Skeletal muscle satellite cell (primary cell): ENCODE data around the gene CLEC1B. TPM values are rescaled to one million over a fixed set of nuclear protein-coding genes. Genes with fewer than 3 reads are reported as not detected.
A peak's percentile ranks its signal among the peaks of the same experiment; 100 is the strongest.
"Not testable (repeated sequence)": the region's sequence is repeated elsewhere in the genome, so short reads cannot be mapped to it uniquely, and the experiment has no call there.

ENCODE experiments used
- H3K27me3 ChIP-seq: 2 replicates; pipeline ENCODE4 v1.7.0; 2013; ENCODE audit warnings: low read length; ENCODE audit not compliant: control insufficient read depth, insufficient read depth
- H3K36me3 ChIP-seq: 2 replicates; pipeline ENCODE4 v1.7.0; 2013; ENCODE audit warnings: mild to moderate bottlenecking, control low read depth, low read length; ENCODE audit not compliant: insufficient read depth
- H3K4me1 ChIP-seq: 2 replicates; pipeline ENCODE4 v1.7.0; 2013; ENCODE audit warnings: low read length; ENCODE audit not compliant: control insufficient read depth, insufficient read depth
- H3K4me2 ChIP-seq: 2 replicates; pipeline ENCODE4 v1.7.0; 2013; ENCODE audit warnings: mild to moderate bottlenecking, low read length
- H3K4me3 ChIP-seq: 2 replicates; pipeline ENCODE4 v1.7.0; 2013; ENCODE audit warnings: low read length
- H3K9ac ChIP-seq: 2 replicates; pipeline ENCODE4 v1.7.0; 2013; ENCODE audit warnings: mild to moderate bottlenecking, low read depth, low read length, moderate library complexity
- H3K9me3 ChIP-seq: replicated peaks from 2 replicates; pipeline ENCODE4 v1.7.0; 2013; ENCODE audit warnings: mild to moderate bottlenecking, control low read depth, low read length
- total RNA-seq: library from RNA; depleted of rRNA; stranded (reverse); fragments of >200 nt; gene quantifications from 2 replicates; pipeline ENCODE4 v1.2.3, GENCODE V29; 2012; rRNA removed

The CLEC1B gene
- total RNA-seq = not detected in 2 replicates

DNA sequence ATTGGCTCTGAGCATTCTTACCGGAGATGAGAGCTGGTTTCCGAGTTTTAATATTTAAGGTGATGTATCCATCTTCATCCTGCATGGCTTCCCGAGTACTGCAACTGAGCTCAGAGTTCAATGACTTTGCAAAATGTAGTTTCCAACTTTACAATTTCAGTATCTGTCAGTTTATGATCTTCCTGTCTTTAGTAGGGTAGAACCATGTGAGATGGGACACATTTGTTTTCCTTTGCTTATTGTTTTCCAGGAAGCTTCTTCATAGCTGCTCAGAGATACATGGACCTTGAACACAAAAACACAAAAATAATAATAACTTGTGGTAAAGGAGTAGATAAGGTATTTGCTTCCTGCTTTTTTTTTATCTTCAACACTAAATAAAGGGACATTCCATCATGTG lies at the start of gene CLEC1B:
TSS of gene CLEC1B (minus strand) at position 106 of the 400 bp plus-strand sequence. CDS start at position 85, 21 bp downstream.
- H3K4me2 ChIP-seq = no peak within 1 kb of the TSS
- no peaks in the 10 kb centered on the region for H3K27me3 ChIP-seq
- no peaks in the 10 kb centered on the region for H3K36me3 ChIP-seq
- no peak within 1 kb of the TSS for H3K4me3 ChIP-seq
- H3K4me1 ChIP-seq = no peaks in the 10 kb centered on the region
- no peak within 1 kb of the TSS for H3K9ac ChIP-seq
- no peaks in the 10 kb centered on the region for H3K9me3 ChIP-seq

DNA sequence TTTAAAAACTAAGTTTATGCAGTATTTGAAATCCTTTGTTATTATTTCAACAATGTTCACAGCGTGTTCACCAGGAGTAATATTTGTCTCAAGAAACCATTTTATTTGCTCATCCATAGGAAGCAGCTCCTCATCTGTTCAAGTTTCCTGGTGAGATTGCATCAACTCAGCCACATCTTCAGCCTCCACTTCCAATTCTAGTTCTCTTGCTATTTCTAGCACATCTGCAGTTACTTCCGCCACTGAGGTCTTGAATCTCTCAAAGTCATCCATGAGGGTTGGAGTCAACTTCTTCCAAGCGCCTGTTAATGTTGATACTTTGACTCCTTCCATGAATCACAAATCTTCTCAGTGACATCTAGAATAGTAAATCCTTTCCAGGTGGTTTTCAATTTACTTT lies 49.6 kb upstream of the CLEC1B start:
- Histone ChIP-seq H3K4me2 (no peak overlapping the region), H3K9ac (no peak overlapping the region), H3K36me3 (no peaks in the 10 kb centered on the region), H3K27me3 (no peaks in the 10 kb centered on the region), H3K4me3 (no peak overlapping the region), H3K4me1 (no peaks in the 10 kb centered on the region), H3K9me3 (no peaks in the 10 kb centered on the region)

DNA sequence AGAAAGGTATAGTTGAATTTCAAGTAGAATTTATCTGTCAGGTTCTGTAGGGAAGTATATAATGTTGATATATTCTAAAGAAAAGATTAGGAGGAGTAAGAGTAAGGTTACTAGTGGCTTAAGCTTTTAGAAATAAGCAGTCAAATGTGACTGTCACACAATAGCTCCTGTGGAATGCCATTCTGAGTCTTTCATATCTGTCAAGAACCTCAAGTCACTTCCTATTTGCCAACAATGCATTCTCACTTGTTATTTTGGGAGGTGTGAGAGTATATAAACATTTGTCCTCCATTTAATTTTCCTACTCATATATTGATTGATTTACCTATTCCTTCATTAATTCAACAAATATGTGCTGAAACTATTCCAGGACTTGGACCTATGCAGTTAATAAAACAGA lies 43.2 kb upstream of the CLEC1B start:
- H3K4me3 ChIP-seq = no peak overlapping the region
- peaks cover 7% of the 10 kb centered on the region for H3K27me3 ChIP-seq
- H3K4me1 ChIP-seq = no peaks in the 10 kb centered on the region
- no peaks in the 10 kb centered on the region for H3K36me3 ChIP-seq
- H3K4me2 ChIP-seq = no peak overlapping the region
- no peak overlapping the region for H3K9ac ChIP-seq
- H3K9me3 ChIP-seq = no peaks in the 10 kb centered on the region

DNA sequence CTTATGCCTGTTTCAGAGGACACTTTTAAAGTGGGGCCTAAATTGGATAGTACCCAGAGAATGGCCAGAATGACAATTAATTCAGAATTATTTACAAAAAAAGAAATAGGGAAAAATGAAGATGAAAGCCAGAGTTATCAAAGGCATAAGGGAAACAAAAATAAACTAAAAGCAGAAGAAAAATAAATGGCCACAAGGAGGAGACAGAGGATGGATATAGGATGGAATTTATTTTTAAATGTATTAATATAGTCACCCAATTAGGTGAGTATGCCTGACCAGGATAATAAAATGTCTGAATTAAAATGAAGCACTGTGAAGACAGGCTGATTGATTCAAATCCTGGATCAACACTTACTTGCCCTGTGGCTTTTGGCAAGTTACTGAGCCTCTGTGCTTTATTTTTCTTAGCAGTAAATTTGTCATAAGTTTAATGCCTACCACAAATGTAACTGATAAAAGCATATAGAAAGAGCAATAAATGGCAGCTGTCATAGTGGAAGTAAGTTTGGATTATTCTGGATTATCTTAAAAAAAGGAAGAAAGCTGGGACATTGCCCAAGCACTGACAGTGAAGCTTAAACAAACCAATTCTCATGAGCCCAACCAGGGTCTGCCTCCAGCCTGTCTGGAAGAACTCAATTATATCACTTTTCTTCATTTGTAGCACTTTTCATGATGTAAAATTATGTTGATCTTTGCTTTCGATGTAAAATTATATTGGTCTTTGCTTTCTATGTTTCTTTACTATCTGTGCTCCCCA lies 35.0 kb upstream of the CLEC1B start:
- no peaks in the 10 kb centered on the region for H3K27me3 ChIP-seq
- H3K4me2 ChIP-seq = no peak overlapping the region
- no peaks in the 10 kb centered on the region for H3K36me3 ChIP-seq
- H3K4me1 ChIP-seq = peaks cover 12% of the 10 kb centered on the region
- H3K9me3 ChIP-seq = no peaks in the 10 kb centered on the region
- no peak overlapping the region for H3K9ac ChIP-seq
- H3K4me3 ChIP-seq = no peak overlapping the region

DNA sequence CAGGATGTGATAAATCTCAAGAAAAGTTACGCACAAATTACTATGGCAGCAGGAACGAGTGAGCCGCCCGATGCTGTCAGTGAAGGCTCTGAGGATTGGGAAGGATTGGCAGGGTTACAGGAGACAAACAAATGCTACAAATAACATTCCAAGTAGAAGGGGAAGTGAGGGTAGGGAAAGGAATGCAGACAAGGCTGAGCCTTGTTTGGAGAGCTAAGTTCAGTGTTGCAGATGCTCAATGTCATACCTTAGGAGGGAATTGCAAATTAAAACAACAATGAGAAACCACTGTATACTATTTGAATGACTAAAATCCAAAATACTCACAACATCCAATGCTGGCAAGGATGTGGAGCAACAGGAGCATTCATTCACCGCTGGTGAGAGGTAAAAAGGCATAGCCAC lies 32.9 kb upstream of the CLEC1B start:
- Histone ChIP-seq H3K4me1 (peaks cover 26% of the 10 kb centered on the region), H3K9ac (no peak overlapping the region)

DNA sequence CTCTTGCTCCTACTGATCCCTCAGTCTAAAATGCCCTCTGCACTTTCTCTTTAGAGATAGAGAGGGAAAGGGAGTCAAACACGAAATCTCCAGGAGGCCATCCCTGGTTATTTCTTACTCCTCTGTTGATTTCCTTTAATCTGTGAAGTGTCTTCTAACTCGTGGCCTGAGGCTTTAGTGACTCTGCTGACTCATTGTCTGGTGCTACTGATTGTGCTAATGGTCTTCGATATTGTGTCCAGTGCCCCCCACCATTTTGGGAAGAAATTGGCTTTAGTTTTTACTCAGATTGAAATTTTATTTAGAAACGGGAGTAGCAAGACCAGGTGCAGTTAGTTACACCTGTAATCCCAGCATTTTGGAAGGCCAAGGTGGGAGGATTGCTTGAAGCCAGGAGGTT lies 32.4 kb upstream of the CLEC1B start:
- Histone ChIP-seq H3K4me1 (peaks cover 26% of the 10 kb centered on the region), H3K4me3 (no peak overlapping the region), H3K36me3 (no peaks in the 10 kb centered on the region), H3K27me3 (no peaks in the 10 kb centered on the region), H3K4me2 (no peak overlapping the region), H3K9me3 (no peaks in the 10 kb centered on the region), H3K9ac (no peak overlapping the region)

More for the DNA sequence above, 32.9 kb upstream of the CLEC1B start:
- Histone ChIP-seq H3K9me3 (no peaks in the 10 kb centered on the region), H3K4me2 (no peak overlapping the region), H3K27me3 (no peaks in the 10 kb centered on the region), H3K36me3 (no peaks in the 10 kb centered on the region), H3K4me3 (no peak overlapping the region)

DNA sequence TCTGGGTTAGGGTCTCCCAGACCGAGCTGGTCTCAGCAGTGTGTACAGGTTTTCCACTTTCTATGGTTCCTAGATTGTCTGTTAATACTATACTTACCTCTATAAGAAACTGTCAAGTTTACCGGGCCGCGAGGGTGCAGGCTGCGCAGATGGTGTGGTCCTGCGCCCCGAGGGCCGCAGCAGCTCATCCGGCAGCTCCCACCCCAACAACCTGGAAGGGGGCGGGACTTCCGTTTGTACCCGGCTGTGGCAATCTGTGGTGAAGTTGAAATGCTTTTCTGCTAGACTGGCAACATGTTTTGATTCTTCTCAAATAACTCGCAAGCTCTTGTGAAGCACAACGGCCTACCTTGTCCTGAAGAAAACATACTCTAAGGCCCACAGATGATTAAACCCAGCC lies 31.5 kb upstream of the CLEC1B start, which contains the start of gene CLEC9A:
TSS of gene CLEC9A (plus strand) at position 237 of the 400 bp plus-strand sequence. CDS start 22,006 bp downstream, outside the sequence.
- H3K9ac ChIP-seq = no peak within 1 kb of the TSS

DNA sequence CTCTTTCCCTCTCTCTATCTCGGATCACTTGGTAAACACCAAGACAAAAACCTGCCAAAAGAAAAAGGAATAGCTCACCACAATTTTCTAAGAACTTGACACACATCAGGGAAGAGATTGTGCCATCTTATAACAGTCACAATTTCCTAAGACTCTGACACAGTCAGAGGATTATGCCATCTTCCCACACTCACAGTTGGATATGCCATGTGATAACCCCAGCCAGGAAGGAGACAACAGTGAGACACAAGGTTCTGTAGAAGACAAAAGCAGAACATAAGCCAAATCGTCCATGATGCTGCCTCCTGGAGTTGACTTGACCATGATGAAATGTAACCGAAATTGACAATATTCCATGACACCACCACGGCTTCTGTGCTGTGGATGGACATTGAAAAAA lies 28.8 kb upstream of the CLEC1B start:
- H3K27me3 ChIP-seq = no peaks in the 10 kb centered on the region
- H3K4me2 ChIP-seq = peak overlapping the region; percentile 30
- H3K4me3 ChIP-seq = no peak overlapping the region
- no peaks in the 10 kb centered on the region for H3K9me3 ChIP-seq
- H3K4me1 ChIP-seq = peaks cover 26% of the 10 kb centered on the region
- no peaks in the 10 kb centered on the region for H3K36me3 ChIP-seq
- no peak overlapping the region for H3K9ac ChIP-seq

More for the DNA sequence above, 31.5 kb upstream of the CLEC1B start, which contains the start of gene CLEC9A:
- Histone ChIP-seq H3K36me3 (no peaks in the 10 kb centered on the region), H3K9me3 (no peaks in the 10 kb centered on the region), H3K4me1 (peaks cover 26% of the 10 kb centered on the region), H3K4me3 (no peak within 1 kb of the TSS), H3K4me2 (no peak within 1 kb of the TSS), H3K27me3 (no peaks in the 10 kb centered on the region)

DNA sequence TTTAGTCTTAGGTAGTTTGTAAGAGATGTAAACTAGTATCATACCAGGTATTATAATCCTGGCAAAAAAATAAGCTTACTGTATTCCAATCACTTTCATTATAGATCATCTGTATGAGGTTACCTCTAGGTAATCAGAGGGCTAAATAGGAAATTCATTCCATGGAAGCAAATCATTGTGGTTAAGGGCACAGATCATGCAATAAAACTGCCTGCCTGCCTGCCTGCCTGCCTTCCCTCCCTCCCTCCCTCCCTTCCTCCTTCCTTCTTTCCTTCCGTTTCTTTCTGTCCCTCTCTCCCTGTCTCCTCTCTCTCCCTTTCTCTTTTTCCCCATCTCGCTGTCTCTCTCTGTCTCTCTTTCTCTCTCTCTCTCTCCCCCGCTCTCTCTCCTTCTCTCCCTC lies 28.4 kb upstream of the CLEC1B start:
- H3K9ac ChIP-seq = no peak overlapping the region
- no peaks in the 10 kb centered on the region for H3K27me3 ChIP-seq
- H3K36me3 ChIP-seq = no peaks in the 10 kb centered on the region
- peak overlapping the region; percentile 30 for H3K4me2 ChIP-seq
- H3K4me3 ChIP-seq = no peak overlapping the region
- H3K9me3 ChIP-seq = no peaks in the 10 kb centered on the region
- H3K4me1 ChIP-seq = peaks cover 26% of the 10 kb centered on the region

DNA sequence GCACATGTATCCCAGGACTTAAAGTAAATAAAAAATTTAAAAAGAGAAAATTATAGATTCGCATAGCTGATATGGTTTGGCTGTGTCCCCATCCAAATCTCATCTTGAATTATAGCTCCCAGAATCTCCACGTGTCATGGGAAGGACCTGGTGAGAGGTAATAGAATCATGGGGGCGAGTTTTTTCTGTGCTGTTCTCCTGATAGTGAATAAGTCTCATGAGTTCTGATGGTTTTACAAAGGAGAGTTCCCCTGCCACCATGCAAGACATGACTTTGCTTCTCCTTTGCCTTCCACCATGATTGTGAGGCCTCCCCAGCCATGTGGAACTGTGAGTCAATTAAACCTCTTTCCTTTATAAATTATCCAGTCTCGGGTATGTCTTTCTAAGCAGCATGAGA lies 27.7 kb upstream of the CLEC1B start:
- H3K4me2 ChIP-seq, H3K36me3 ChIP-seq, H3K9me3 ChIP-seq, H3K9ac ChIP-seq, H3K27me3 ChIP-seq, H3K4me3 ChIP-seq: not testable (repeated sequence)
- peaks cover 23% of the 10 kb centered on the region for H3K4me1 ChIP-seq

DNA sequence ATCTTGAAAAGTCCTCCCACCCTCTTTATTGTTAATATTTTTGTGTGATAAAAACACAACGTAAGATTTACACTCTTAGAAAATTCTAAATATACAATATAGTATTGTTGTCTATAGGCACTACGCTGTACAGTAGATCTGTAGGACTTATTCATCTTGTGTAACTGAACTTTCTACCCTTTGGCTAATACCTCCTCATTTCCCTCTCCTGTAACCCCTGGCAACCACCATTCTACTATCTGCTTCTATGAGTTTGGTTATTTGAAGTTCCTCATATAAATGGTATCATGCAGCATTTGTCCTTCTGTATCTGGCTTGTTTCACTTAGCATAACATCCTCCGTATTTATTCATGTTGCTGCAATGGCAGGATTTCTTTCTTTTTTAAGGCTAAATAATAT lies 26.3 kb upstream of the CLEC1B start:
- no peak overlapping the region for H3K4me2 ChIP-seq
- no peaks in the 10 kb centered on the region for H3K36me3 ChIP-seq
- no peak overlapping the region for H3K9ac ChIP-seq
- H3K9me3 ChIP-seq = no peaks in the 10 kb centered on the region
- H3K4me1 ChIP-seq = peaks cover 14% of the 10 kb centered on the region
- H3K4me3 ChIP-seq = no peak overlapping the region
- H3K27me3 ChIP-seq = no peaks in the 10 kb centered on the region

DNA sequence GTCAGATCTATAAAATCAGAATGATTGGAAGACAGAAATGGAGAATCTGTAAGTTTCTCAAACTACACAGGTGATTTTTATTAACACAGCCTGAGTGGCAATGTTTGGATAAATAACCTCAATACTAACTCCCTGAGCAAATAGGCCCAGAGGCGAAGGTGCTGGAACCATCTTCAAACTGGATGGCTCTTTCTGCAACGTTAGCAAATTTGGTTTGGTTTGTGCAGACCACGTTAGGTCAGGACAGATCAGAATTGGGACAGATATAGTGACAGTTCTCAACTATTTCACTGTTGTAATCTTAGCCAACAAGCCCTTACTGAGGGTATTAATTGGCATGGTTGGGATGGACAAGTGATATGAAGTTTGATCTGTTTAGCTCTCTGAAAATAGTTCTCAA lies 22.4 kb upstream of the CLEC1B start:
- Histone ChIP-seq H3K27me3 (no peaks in the 10 kb centered on the region), H3K9me3 (no peaks in the 10 kb centered on the region), H3K4me3 (no peak overlapping the region), H3K4me1 (peaks cover 12% of the 10 kb centered on the region), H3K9ac (no peak overlapping the region), H3K4me2 (no peak overlapping the region), H3K36me3 (no peaks in the 10 kb centered on the region)
